ENCODE measurements around the gene PRKAR1B. TPM values are rescaled to one million over a fixed set of nuclear protein-coding genes. Genes with fewer than 3 reads are reported as not detected.

The PRKAR1B gene
- total RNA-seq, 1 donor from 2014 or later: 21.7 TPM

DNA sequence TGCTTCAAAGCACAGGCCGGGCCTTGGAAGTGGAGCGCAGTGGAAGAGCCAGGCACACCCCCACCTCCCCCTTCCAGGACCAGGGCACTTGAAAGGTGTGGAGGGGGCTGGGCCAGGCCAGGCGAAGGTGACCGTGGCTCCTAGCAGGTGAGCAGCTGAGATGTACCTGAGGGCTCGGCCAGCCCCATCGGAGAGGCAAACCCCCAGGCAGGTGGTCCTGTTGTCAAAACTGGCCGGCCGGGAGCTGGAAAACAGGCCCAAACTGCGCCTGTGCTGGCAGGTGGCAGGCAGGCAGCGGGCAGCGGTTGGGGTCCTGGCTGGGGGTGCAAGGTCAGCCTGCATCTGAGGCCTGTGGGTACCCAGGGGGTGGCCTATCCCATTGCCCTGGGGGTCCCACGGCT, 97.0 kb downstream of the PRKAR1B start:
- TF ChIP-seq CTCF (IDR thresholded peaks at IDR 0.05; ENCODE audit: unreplicated experiment): no peak
- peaks cover 3% of the 10 kb centered on the region for H3K9me3 Mint-ChIP-seq (ENCODE audit: unreplicated experiment)
- H3K4me1 Mint-ChIP-seq (ENCODE audit: unreplicated experiment): no peaks in the 10 kb centered on the region

GRCh38 chr7:628826-629225, 98.3 kb downstream of the PRKAR1B start:
- Mint-ChIP-seq H3K4me1 (ENCODE audit: unreplicated experiment) (no peaks in the 10 kb centered on the region), H3K36me3 (ENCODE audit: low read depth, unreplicated experiment) (peaks cover 14% of the 10 kb centered on the region)
- TF ChIP-seq CTCF (IDR thresholded peaks at IDR 0.05; ENCODE audit: unreplicated experiment): no peak

More for the DNA sequence above, 97.0 kb downstream of the PRKAR1B start:
- Mint-ChIP-seq H3K27me3 (ENCODE audit: unreplicated experiment) (peaks cover 4% of the 10 kb centered on the region), H3K27ac (ENCODE audit: unreplicated experiment) (no peak overlapping the region), H3K4me3 (ENCODE audit: unreplicated experiment) (no peak overlapping the region), H3K36me3 (ENCODE audit: low read depth, unreplicated experiment) (peaks cover 5% of the 10 kb centered on the region)
- no peak for DNase-seq (ENCODE audit: low spot score)

DNA sequence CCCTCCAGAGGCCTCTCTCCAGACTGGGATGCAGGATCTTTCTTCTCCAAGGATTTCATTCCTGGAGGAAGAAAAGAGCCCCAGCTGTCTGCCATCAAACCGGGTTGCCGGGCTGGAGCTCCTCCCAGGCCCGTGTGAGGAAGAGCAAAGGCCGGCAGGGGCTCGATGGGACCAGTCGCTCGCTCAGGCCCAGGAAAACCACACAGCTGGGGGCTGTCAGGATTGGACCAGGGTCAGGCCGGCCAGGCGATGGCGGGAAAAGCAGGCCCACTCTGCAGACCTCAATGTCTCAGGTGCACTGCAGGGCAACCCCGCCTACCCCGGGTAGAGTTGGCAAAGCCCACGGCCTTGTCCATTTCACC, 98.7 kb downstream of the PRKAR1B start:
- no peak overlapping the region for H3K4me3 Mint-ChIP-seq (ENCODE audit: unreplicated experiment)
- DNase-seq (ENCODE audit: low spot score): no peak
- peaks cover 14% of the 10 kb centered on the region for H3K36me3 Mint-ChIP-seq (ENCODE audit: low read depth, unreplicated experiment)
- peaks cover 3% of the 10 kb centered on the region for H3K9me3 Mint-ChIP-seq (ENCODE audit: unreplicated experiment)
- H3K27me3 Mint-ChIP-seq (ENCODE audit: unreplicated experiment): peaks cover 4% of the 10 kb centered on the region
- H3K4me1 Mint-ChIP-seq (ENCODE audit: unreplicated experiment): no peaks in the 10 kb centered on the region
- no peak overlapping the region for H3K27ac Mint-ChIP-seq (ENCODE audit: unreplicated experiment)
- TF ChIP-seq CTCF (IDR thresholded peaks at IDR 0.05; ENCODE audit: unreplicated experiment): no peak

More at GRCh38 chr7:628826-629225, 98.3 kb downstream of the PRKAR1B start:
- H3K27me3 Mint-ChIP-seq (ENCODE audit: unreplicated experiment): peaks cover 4% of the 10 kb centered on the region
- H3K4me3 Mint-ChIP-seq (ENCODE audit: unreplicated experiment): no peak overlapping the region
- no peak overlapping the region for H3K27ac Mint-ChIP-seq (ENCODE audit: unreplicated experiment)
- DNase-seq (ENCODE audit: low spot score): no peak
- H3K9me3 Mint-ChIP-seq (ENCODE audit: unreplicated experiment): peaks cover 3% of the 10 kb centered on the region

DNA sequence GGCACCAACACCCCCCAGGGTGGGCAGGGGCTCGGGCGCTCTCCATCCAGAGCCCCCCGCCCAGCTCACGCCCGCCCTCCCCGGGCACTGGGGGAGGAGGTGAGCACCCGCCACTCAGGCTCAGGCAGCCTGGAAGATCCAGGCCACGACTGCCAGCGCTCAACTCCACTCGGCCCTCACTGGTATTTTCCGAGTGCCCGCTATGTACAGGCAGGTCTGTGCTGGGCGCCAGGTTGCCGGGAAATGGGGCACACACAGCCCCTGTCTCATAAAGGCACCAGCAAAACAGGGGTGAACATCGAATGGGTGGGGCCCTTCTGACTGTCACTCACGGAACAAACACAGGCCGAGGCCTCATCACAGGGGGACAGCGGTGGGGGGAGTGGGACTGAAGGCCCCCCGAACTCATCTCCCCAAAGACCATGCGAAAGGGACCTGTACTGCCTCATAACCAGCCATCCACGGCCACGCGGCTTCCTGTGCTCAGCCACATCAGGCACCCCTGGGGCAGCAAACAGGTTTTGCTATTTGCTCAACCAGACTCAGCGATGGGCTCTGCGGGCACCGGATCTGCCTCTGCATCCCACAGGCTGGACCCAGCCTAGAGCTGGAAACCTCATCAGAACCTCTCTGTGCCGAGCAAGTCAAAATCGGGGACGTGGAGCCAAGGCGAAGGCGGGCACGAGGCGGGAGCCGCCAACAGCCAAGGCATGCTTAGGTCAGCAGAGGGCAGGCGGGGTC, 99.2 kb downstream of the PRKAR1B start:
- H3K4me3 Mint-ChIP-seq (ENCODE audit: unreplicated experiment): no peak overlapping the region
- no peak overlapping the region for H3K27ac Mint-ChIP-seq (ENCODE audit: unreplicated experiment)
- H3K4me1 Mint-ChIP-seq (ENCODE audit: unreplicated experiment): no peaks in the 10 kb centered on the region
- peaks cover 3% of the 10 kb centered on the region for H3K9me3 Mint-ChIP-seq (ENCODE audit: unreplicated experiment)
- peaks cover 4% of the 10 kb centered on the region for H3K27me3 Mint-ChIP-seq (ENCODE audit: unreplicated experiment)
- DNase-seq (ENCODE audit: low spot score): no peak
- H3K36me3 Mint-ChIP-seq (ENCODE audit: low read depth, unreplicated experiment): peaks cover 11% of the 10 kb centered on the region
- no peak for TF ChIP-seq CTCF (IDR thresholded peaks at IDR 0.05; ENCODE audit: unreplicated experiment)

DNA sequence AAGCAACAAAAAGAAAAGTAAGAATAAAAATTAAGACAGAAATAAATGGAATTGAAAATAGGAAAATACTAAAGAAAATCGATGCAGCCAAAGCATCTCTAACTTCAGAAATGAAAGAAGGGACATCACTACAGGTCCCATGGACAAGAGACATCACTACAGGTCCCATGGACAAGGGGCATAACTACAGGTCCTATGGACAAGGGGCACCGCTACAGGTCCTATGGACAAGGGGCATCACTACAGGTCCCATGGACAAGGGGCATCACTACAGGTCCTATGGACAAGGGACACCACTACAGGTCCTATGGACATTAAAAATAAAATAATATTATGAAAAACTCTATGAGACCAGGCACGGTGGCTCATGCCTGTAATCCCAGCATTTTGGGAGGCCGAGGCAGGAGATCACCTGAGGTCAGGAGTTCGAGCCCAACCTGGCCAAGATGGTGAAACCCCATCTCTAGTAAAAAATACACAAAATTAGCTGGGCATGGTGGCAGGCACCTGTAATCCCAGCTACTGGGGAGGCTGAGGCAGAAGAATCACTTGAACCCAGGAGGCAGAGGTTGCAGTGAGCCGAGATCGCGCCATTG, 101.6 kb downstream of the PRKAR1B start:
- Mint-ChIP-seq H3K4me1 (ENCODE audit: unreplicated experiment) (no peaks in the 10 kb centered on the region), H3K36me3 (ENCODE audit: low read depth, unreplicated experiment) (peaks cover 28% of the 10 kb centered on the region), H3K27ac (ENCODE audit: unreplicated experiment) (no peak overlapping the region), H3K27me3 (ENCODE audit: unreplicated experiment) (peaks cover 2% of the 10 kb centered on the region), H3K9me3 (ENCODE audit: unreplicated experiment) (peaks cover 3% of the 10 kb centered on the region), H3K4me3 (ENCODE audit: unreplicated experiment) (no peak overlapping the region)
- no peak for TF ChIP-seq CTCF (IDR thresholded peaks at IDR 0.05; ENCODE audit: unreplicated experiment)
- DNase-seq (ENCODE audit: low spot score): no peak

Measured in endothelial cell (in vitro differentiated cells).